Stimulated activated CD4-positive, alpha-beta T cell treated with anti-CD3 and anti-CD28 coated beads, Interleukin-4, amount 100 ng/mL, for 1 hour (primary cell): ENCODE data around the gene AP2A2.
A peak's percentile ranks its signal among the peaks of the same experiment; 100 is the strongest.

Experiments used
- DNase-seq: peaks from one replicate; pipeline ENCODE4 v3.0.0-alpha.2; 2020

Gene AP2A2

GRCh38 chr11:1047595-1048156 is 122.0 kb downstream of the AP2A2 start:
- DNase-seq, result no peak

- DNase-seq, result no peak
Measured at GRCh38 chr11:1048375-1049070, 122.9 kb downstream of the AP2A2 start.

- DNase-seq, result no peak
Measured at GRCh38 chr11:1049071-1049405, 123.4 kb downstream of the AP2A2 start.

GRCh38 chr11:1049431-1049891 is 123.8 kb downstream of the AP2A2 start:
- no peak for DNase-seq

GRCh38 chr11:1049911-1050580 is 124.4 kb downstream of the AP2A2 start:
- DNase-seq, result no peak

- peak; percentile 72 for DNase-seq
Measured at GRCh38 chr11:1050581-1051355, 125.1 kb downstream of the AP2A2 start.

- no peak for DNase-seq
Measured at GRCh38 chr11:1051356-1052132, 125.9 kb downstream of the AP2A2 start.

GRCh38 chr11:1052133-1053011 is 126.7 kb downstream of the AP2A2 start:
- no peak for DNase-seq

GRCh38 chr11:1053121-1053901 is 127.6 kb downstream of the AP2A2 start:
- DNase-seq, result no peak

- DNase-seq, result no peak
Measured at GRCh38 chr11:1054143-1055108, 128.8 kb downstream of the AP2A2 start.

- DNase-seq, result no peak
Measured at GRCh38 chr11:1055109-1055703, 129.5 kb downstream of the AP2A2 start.

GRCh38 chr11:1055990-1056771 is 130.5 kb downstream of the AP2A2 start:
- DNase-seq, result no peak

- DNase-seq, result no peak
Measured at GRCh38 chr11:1057806-1058205, 132.1 kb downstream of the AP2A2 start.

- no peak for DNase-seq
Measured at GRCh38 chr11:1059759-1060158, 134.1 kb downstream of the AP2A2 start.

GRCh38 chr11:1060410-1060809 is 134.7 kb downstream of the AP2A2 start:
- DNase-seq, result no peak

- no peak for DNase-seq
Measured at GRCh38 chr11:1060852-1061616, 135.4 kb downstream of the AP2A2 start.
